Measurements from ENCODE around the gene HOXC4.

The HOXC4 gene

DNA sequence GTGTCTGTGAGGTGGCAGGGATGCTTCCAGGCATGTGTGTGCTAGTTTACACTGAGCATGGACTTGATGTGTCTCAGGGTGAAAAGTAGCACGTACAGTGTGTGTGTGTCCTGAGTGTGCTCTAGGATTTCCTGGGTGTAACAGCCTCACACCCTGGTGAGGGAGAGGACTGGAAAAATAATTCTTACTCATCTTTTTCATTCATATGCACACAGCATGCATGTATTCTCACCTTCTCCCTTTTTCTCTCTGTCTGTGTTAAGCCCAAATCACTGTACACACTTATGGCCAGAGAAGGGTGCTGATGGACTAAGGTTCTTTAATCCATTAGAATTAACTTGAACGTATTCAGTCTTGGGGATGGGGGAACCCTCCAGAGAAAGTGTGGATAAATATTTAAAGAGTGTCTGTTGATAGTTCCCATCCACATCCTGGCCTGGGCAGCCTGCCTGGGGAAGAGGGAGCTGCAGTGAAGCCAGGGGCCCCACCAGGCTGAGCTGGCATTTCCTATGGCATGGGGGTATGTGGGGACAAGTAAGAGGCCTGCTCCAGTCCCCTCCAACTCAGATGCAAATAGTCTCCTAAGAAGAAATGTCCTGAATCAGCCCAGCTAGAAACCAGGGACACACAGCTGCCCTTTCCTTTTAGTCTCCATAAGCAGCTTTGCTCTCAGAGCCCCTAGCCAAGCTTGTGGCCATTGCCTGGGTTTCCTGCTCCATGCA is 45.9 kb upstream of the HOXC4 start:
- no peak for FAIRE-seq

DNA sequence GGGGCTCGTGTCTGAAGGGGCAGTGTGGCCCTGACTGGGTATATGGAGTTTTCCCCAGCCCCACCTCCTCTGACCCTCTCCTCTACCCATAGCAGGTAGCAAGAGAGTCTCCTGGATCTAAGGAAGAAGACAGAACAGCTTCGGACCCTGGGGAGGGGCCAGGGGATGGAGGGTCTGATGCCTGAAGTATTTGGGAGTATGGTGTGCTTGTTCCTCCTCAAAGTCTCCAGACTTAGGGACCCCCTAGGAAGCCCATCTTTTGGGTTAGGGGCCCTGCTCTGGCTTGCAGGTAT is 45.4 kb upstream of the HOXC4 start:
- TF ChIP-seq, protein P1, sequence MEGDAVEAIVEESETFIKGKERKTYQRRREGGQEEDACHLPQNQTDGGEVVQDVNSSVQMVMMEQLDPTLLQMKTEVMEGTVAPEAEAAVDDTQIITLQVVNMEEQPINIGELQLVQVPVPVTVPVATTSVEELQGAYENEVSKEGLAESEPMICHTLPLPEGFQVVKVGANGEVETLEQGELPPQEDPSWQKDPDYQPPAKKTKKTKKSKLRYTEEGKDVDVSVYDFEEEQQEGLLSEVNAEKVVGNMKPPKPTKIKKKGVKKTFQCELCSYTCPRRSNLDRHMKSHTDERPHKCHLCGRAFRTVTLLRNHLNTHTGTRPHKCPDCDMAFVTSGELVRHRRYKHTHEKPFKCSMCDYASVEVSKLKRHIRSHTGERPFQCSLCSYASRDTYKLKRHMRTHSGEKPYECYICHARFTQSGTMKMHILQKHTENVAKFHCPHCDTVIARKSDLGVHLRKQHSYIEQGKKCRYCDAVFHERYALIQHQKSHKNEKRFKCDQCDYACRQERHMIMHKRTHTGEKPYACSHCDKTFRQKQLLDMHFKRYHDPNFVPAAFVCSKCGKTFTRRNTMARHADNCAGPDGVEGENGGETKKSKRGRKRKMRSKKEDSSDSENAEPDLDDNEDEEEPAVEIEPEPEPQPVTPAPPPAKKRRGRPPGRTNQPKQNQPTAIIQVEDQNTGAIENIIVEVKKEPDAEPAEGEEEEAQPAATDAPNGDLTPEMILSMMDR (IDR thresholded peaks at IDR 0.05; ENCODE audit: insufficient read depth, missing control alignments) = no peak
- DNase-seq (ENCODE audit: insufficient read length, low spot score) (no peak), FAIRE-seq (no peak)

More for the DNA sequence above, 45.9 kb upstream of the HOXC4 start:
- TF ChIP-seq, protein P1 (IDR thresholded peaks at IDR 0.05; ENCODE audit: insufficient read depth, missing control alignments) = no peak
- DNase-seq (ENCODE audit: insufficient read length, low spot score) = no peak

GRCh38 chr12:54009171-54010052 is 44.2 kb upstream of the HOXC4 start:
- FAIRE-seq = no peak
- TF ChIP-seq, protein P1 (IDR thresholded peaks at IDR 0.05; ENCODE audit: insufficient read depth, missing control alignments) = no peak
- no peak for DNase-seq (ENCODE audit: insufficient read length, low spot score)

DNA sequence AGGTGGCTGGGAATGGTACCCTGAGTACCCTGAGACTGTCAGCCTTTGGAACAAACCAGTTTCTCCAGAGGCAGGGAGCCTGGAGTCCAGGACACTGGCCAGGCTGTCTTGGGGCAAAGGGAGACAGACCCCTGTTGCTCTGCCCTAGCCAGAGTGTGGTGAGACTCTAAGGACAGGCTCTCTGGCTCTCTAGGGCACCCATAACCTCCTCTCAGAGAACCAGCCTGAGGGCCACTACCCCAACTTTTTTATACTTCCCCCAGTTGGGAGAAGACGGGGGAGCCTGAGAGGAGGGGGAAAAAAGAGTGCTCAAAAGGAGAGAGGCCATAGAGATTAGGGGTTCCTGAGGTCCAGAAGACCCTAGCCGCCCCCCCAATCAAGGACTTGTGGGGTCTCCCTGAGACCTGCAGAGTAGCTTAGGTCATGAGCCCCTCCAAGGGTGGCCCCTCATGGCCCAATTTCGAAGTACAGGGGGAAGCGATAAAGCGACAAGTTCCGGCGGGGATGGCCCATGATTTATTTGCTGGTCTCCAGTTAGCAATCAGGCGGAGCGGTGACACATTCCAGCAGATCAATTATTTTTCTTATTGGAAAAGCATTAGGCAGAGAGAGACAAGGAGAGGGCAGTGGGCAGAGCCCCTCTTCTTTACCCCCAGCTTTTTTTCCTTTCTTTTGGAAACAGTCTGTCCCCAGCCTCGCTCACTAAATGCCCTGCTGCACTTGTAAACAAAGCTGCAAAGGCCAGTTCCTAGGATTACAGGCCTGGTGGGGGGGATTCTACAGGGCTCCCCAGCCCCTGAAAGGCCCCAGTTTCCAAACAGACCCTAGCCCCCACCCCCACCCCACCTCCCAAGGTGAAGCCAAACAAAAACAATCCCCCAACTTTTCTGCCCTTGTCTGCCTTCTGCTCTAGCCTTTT is 43.3 kb upstream of the HOXC4 start:
- no peak for DNase-seq (ENCODE audit: insufficient read length, low spot score)
- no peak for FAIRE-seq
- TF ChIP-seq, protein P1 (IDR thresholded peaks at IDR 0.05; ENCODE audit: insufficient read depth, missing control alignments) = no peak

GRCh38 chr12:54010972-54011664 is 42.5 kb upstream of the HOXC4 start:
- FAIRE-seq (no peak), DNase-seq (ENCODE audit: insufficient read length, low spot score) (no peak)
- TF ChIP-seq, protein P1 (IDR thresholded peaks at IDR 0.05; ENCODE audit: insufficient read depth, missing control alignments) = no peak

GRCh38 chr12:54011665-54012532 is 41.7 kb upstream of the HOXC4 start:
- DNase-seq (ENCODE audit: insufficient read length, low spot score) (no peak), FAIRE-seq (no peak)
- TF ChIP-seq, protein P1 (IDR thresholded peaks at IDR 0.05; ENCODE audit: insufficient read depth, missing control alignments) = no peak
